GM23338 (cell line): Measurements from ENCODE around the gene KRTAP4-2. TPM values are rescaled to one million over a fixed set of nuclear protein-coding genes. Genes with fewer than 3 reads are reported as not detected.
"Not testable (repeated sequence)": the region's sequence is repeated elsewhere in the genome, so short reads cannot be mapped to it uniquely, and the experiment has no call there.

Experiments used
- ATAC-seq: fragments of 200-7000 bp; cut with Tn5 transposase; 3 replicates; pipeline ENCODE4 v1.9.1; 2020
- DNase-seq: peaks from one replicate; pipeline ENCODE4 v3.0.0-alpha.2; 2015; ENCODE audit warnings: low spot score
- H2AFZ ChIP-seq: fragments of 200-600 bp; sonication (generic); 2 replicates; pipeline ENCODE4 v1.8.0; 2016; ENCODE audit warnings: antibody characterized with exemption, mild to moderate bottlenecking, moderate library complexity
- H3F3A ChIP-seq: fragments of 200-600 bp; sonication (generic); replicated peaks from 2 replicates; pipeline ENCODE4 v1.8.0; 2017; ENCODE audit warnings: antibody characterized with exemption, mixed run types, low read depth
- H3K27ac ChIP-seq: fragments of 200-600 bp; sonication (generic); 2 replicates; pipeline ENCODE4 v1.6.1; 2016; ENCODE audit warnings: low read depth
- H3K27me3 ChIP-seq: fragments of 200-600 bp; sonication (generic); 2 replicates; pipeline ENCODE4 v1.8.0; 2016; ENCODE audit warnings: mild to moderate bottlenecking, mixed run types, moderate library complexity; ENCODE audit not compliant: insufficient read depth
- H3K36me3 ChIP-seq: fragments of 200-600 bp; sonication (generic); 2 replicates; pipeline ENCODE4 v1.8.0; 2016; ENCODE audit warnings: mild to moderate bottlenecking; ENCODE audit not compliant: insufficient read depth
- H3K4me1 ChIP-seq: fragments of 200-600 bp; sonication (generic); 2 replicates; pipeline ENCODE4 v1.8.0; 2016; ENCODE audit warnings: mild to moderate bottlenecking, moderate library complexity; ENCODE audit not compliant: insufficient read depth
- H3K4me2 ChIP-seq: fragments of 200-600 bp; sonication (generic); 2 replicates; pipeline ENCODE4 v1.7.1; 2017; ENCODE audit warnings: mixed run types
- H3K4me3 ChIP-seq: fragments of 200-600 bp; sonication (generic); 2 replicates; pipeline ENCODE4 v1.6.1; 2016; ENCODE audit warnings: mixed run types
- H3K79me2 ChIP-seq: fragments of 200-600 bp; sonication (generic); replicated peaks from 2 replicates; pipeline ENCODE4 v1.8.0; 2017; ENCODE audit warnings: mild to moderate bottlenecking; ENCODE audit not compliant: insufficient read depth
- H3K9me2 ChIP-seq: fragments of 200-600 bp; sonication (generic); 2 replicates; pipeline ENCODE4 v1.8.0; 2017; ENCODE audit not compliant: insufficient read depth
- H4K20me1 ChIP-seq: fragments of 200-600 bp; sonication (generic); replicated peaks from 2 replicates; pipeline ENCODE4 v1.8.0; 2017; ENCODE audit warnings: mild to moderate bottlenecking; ENCODE audit not compliant: insufficient read depth
- H3K27ac Mint-ChIP-seq: 2 replicates; pipeline ENCODE4 v1.8.0; 2020; ENCODE audit warnings: inconsistent platforms, mild to moderate bottlenecking, moderate library complexity, mixed read lengths
- H3K27me3 Mint-ChIP-seq: 3 replicates; pipeline ENCODE4 v1.8.0; 2022; ENCODE audit warnings: low read depth, mild to moderate bottlenecking, moderate library complexity, mixed read lengths, inconsistent platforms; ENCODE audit not compliant: insufficient read depth, poor library complexity
- H3K36me3 Mint-ChIP-seq: 3 replicates; pipeline ENCODE4 v1.8.0; 2021; ENCODE audit warnings: low read depth, mild to moderate bottlenecking, inconsistent platforms, moderate library complexity, mixed read lengths
- H3K4me1 Mint-ChIP-seq: 3 replicates; pipeline ENCODE4 v1.8.0; 2020; ENCODE audit warnings: mild to moderate bottlenecking, inconsistent platforms, mixed read lengths
- H3K4me3 Mint-ChIP-seq: 3 replicates; pipeline ENCODE4 v1.8.0; 2021; ENCODE audit warnings: moderate library complexity, mild to moderate bottlenecking, inconsistent platforms, mixed read lengths
- H3K9me3 Mint-ChIP-seq: 3 replicates; pipeline ENCODE4 v1.8.0; 2020; ENCODE audit warnings: moderate library complexity, mild to moderate bottlenecking, inconsistent platforms, mixed read lengths
- ETS1 ChIP-seq: IDR thresholded peaks from 2 replicates; pipeline ENCODE4 v1.6.1; 2016; ENCODE audit warnings: antibody characterized with exemption
- EZH2 ChIP-seq: fragments of 200-600 bp; sonication (generic); IDR thresholded peaks from one replicate; pipeline ENCODE4 v1.8.0; 2017; ENCODE audit warnings: antibody characterized with exemption, mild to moderate bottlenecking, low read depth; ENCODE audit not compliant: unreplicated experiment
- EZH2phosphoT487 ChIP-seq: fragments of 200-600 bp; sonication (generic); IDR thresholded peaks from one replicate; pipeline ENCODE4 v1.8.1; 2018; ENCODE audit warnings: antibody characterized with exemption; ENCODE audit not compliant: unreplicated experiment
- REST ChIP-seq: IDR thresholded peaks from one replicate; pipeline ENCODE4 v1.6.1; 2018; ENCODE audit warnings: antibody characterized with exemption; ENCODE audit not compliant: unreplicated experiment
- STAT1 ChIP-seq: IDR thresholded peaks from one replicate; pipeline ENCODE4 v1.6.1; 2016; ENCODE audit warnings: antibody characterized with exemption; ENCODE audit not compliant: unreplicated experiment
- ZNF331 ChIP-seq: fragments of 250-450 bp; sonication (Bioruptor Pico); IDR thresholded peaks from 2 replicates; pipeline ENCODE4 v1.5.0; 2020; ENCODE audit warnings: low read depth, mild to moderate bottlenecking, moderate library complexity
- long read RNA-seq: library from polyadenylated mRNA; unstranded; transcript quantifications from one replicate; pipeline ENCODE4 v2.0.0, GENCODE V29; 2020; ENCODE audit not compliant: unreplicated experiment
- polyA plus RNA-seq: library from polyadenylated mRNA; unstranded; fragments of >200 nt; fragmentation: Nextera tagmentation; extraction: Ambion mirVana; gene quantifications from 2 replicates; pipeline ENCODE4 v1.2.1, GENCODE V29; 2016
- total RNA-seq: library from RNA; depleted of rRNA; stranded (reverse); fragments of >200 nt; shearing (Covaris generic); gene quantifications from 2 replicates; pipeline ENCODE4 v1.2.3, GENCODE V29; 2014; rRNA removed

KRTAP4-2 gene
- total RNA-seq (not detected in 2 replicates), polyA plus RNA-seq (not detected in 2 replicates)
- long read RNA-seq = 0 reads

- no peaks in the 10 kb centered on the region for H3K36me3 ChIP-seq
- Mint-ChIP-seq H3K27me3 (peaks cover 5% of the 10 kb centered on the region), H3K4me3 (no peak within 1 kb of the TSS), H3K4me1 (no peaks in the 10 kb centered on the region), H3K36me3 (no peaks in the 10 kb centered on the region), H3K27ac (no peak within 1 kb of the TSS), H3K9me3 (no peaks in the 10 kb centered on the region)
- no peaks in the 10 kb centered on the region for H3K79me2 ChIP-seq
- H3F3A ChIP-seq = no peaks in the 10 kb centered on the region
- no peaks in the 10 kb centered on the region for H3K4me1 ChIP-seq
- H3K4me3 ChIP-seq = no peak within 1 kb of the TSS
- no peak within 1 kb of the TSS for H3K4me2 ChIP-seq
- no peaks in the 10 kb centered on the region for H3K9me2 ChIP-seq
- no peak within 1 kb of the TSS for H2AFZ ChIP-seq
- H3K27ac ChIP-seq = no peak within 1 kb of the TSS
- H3K27me3 ChIP-seq = no peaks in the 10 kb centered on the region
- H4K20me1 ChIP-seq = no peaks in the 10 kb centered on the region; the same call in 1 of the 2 replicates
- DNase-seq (no peak), ATAC-seq (no peak)
- TF ChIP-seq REST (no peak), ZNF331 (CRISPR knock-in tag) (no peak), EZH2phosphoT487 (no peak), STAT1 (no peak), ETS1 (no peak), EZH2 (no peak)
Measured at GRCh38 chr17:41177727-41178271, at the start of gene KRTAP4-2. KRTAP4-2 (minus strand) TSS chr17:41178221; CDS start chr17:41178164, 57 bp downstream.

GRCh38 chr17:41226598-41227095 lies 48.6 kb upstream of the KRTAP4-2 start, which contains the start of gene KRTAP9-2:
KRTAP9-2 (plus strand) TSS chr17:41226648; CDS start chr17:41226655, 7 bp downstream.
- H3K36me3 ChIP-seq, H3K36me3 Mint-ChIP-seq, H3K4me2 ChIP-seq, ATAC-seq, H3K9me2 ChIP-seq, H3K27me3 ChIP-seq, H3K79me2 ChIP-seq, H3K4me1 ChIP-seq, DNase-seq, H3K9me3 Mint-ChIP-seq, H3K4me3 ChIP-seq, H4K20me1 ChIP-seq, H3K27ac ChIP-seq, H3K27ac Mint-ChIP-seq, H3K4me1 Mint-ChIP-seq, H3F3A ChIP-seq, H3K4me3 Mint-ChIP-seq, H3K27me3 Mint-ChIP-seq, H2AFZ ChIP-seq: not testable (repeated sequence)
